D721Med (cell line): ENCODE measurements around the gene C2.
"Not testable (repeated sequence)": the region's sequence is repeated elsewhere in the genome, so short reads cannot be mapped to it uniquely, and the experiment has no call there.

ENCODE experiments used
- DNase-seq: peaks from one replicate; pipeline ENCODE4 v3.0.0; 2011; ENCODE audit warnings: low spot score; ENCODE audit not compliant: insufficient read length
- FAIRE-seq: peaks from 2 replicates; lab custom pipeline; 2011; peaks lifted over from hg19 to GRCh38; lab: Jason Lieb, UNC
- CTCF ChIP-seq: IDR thresholded peaks from 2 replicates; pipeline ENCODE4 v1.5.1; 2012; ENCODE audit warnings: mild to moderate bottlenecking, control low read depth; ENCODE audit not compliant: insufficient read depth; ENCODE audit errors: missing control alignments

The C2 gene

GRCh38 chr6:31928672-31928939 is 1.1 kb downstream of the C2 start:
- TF ChIP-seq CTCF = no peak
- FAIRE-seq (no peak), DNase-seq (no peak)

DNA sequence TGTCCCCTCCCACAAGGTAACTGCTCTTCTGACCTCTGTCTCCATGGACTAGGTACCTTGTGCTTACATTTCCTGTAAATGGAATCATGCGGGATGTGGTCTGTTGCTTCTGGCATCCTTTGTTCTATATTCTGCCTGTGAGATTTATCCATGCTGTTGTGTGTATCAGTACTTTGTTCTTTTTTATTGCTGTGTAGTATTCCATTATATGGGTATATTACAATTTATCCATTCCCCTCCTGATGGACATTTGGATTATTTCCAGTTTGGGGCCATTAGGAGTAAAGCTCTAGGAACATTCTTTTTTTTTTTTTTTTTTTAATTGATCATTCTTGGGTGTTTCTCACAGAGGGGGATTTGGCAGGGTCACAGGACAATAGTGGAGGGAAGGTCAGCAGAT is 3.4 kb downstream of the C2 start:
- TF ChIP-seq CTCF = no peak
- FAIRE-seq (no peak), DNase-seq (no peak)

GRCh38 chr6:31932137-31932536 is 4.6 kb downstream of the C2 start:
- not testable (repeated sequence) for DNase-seq, FAIRE-seq

DNA sequence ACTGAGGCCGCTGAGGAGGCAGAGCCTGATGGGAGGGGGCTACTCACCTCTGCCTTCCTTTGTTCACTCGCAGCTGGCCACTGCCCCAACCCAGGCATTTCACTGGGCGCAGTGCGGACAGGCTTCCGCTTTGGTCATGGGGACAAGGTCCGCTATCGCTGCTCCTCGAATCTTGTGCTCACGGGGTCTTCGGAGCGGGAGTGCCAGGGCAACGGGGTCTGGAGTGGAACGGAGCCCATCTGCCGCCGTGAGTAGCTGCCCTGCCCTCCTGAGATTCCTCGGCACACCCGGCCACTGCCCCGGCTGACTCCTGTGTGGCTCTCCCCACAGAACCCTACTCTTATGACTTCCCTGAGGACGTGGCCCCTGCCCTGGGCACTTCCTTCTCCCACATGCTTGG is 6.0 kb downstream of the C2 start:
- TF ChIP-seq CTCF = no peak
- no peak for FAIRE-seq
- no peak for DNase-seq

DNA sequence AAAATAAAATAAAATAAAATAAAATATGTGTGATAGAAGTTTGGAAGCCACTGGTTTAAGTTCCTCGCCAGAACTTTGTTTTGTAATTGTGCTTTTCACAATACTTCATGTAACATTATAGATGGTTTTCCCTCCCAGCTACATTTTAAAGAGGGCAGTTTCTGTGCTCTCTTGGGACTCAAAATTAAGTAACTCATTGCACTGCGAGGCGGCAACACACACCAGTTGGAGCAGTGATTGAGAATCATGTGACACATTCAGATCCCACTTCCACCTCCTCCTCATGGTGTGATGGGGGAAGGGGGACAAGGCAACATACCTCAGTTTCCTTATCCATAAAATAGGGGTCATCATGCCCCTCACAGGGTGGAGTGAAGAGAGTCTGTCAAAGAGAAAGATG is 7.5 kb downstream of the C2 start:
- DNase-seq (no peak), FAIRE-seq (no peak)
- TF ChIP-seq CTCF = no peak

GRCh38 chr6:31935823-31936222 is 8.3 kb downstream of the C2 start:
- DNase-seq (no peak), FAIRE-seq (no peak)
- no peak for TF ChIP-seq CTCF

- no peak for DNase-seq
- FAIRE-seq = no peak
- TF ChIP-seq CTCF = no peak
These were observed 12.7 kb downstream of the C2 start for GRCh38 chr6:31940256-31940664.

- FAIRE-seq = no peak
- no peak for TF ChIP-seq CTCF
- DNase-seq = no peak
These were observed 16.2 kb downstream of the C2 start for GRCh38 chr6:31943742-31944141.
